ENCODE data around the gene COBL. TPM values are rescaled to one million over a fixed set of nuclear protein-coding genes. Genes with fewer than 3 reads are reported as not detected.

Gene COBL
- total and polyA plus RNA-seq, 2 of the 4 experiments (the other 2 are of a cell fraction) = under 0.01 TPM; not detected in 1

DNA sequence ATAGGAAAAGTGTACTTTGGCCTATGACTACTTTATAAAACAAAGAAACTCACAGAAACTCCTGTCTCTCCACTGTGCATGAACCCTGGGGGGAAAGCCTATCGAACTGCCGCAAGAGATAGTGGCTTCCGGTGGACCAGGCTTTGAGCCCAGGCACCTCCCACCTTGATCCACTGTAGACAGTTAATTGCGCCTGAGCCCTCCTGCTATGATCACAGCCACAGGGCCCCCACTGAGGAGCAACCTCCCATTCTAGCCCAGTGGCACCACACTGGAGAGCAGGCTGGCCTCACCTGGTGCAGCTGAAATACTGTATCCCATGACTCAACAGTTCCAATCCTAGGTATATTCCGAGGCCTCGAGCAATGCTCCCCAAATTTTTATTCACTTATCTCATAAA, 98.8 kb downstream of the COBL start:
- H4K5ac ChIP-seq (ENCODE audit: low read depth, low read length) = no peak overlapping the region
- no peaks in the 10 kb centered on the region for H3K27me3 ChIP-seq (ENCODE audit: control insufficient read depth, insufficient read depth, low read length)
- H2BK120ac ChIP-seq (ENCODE audit: low read depth, low read length) = no peak overlapping the region
- no peaks in the 10 kb centered on the region for H3K79me1 ChIP-seq (ENCODE audit: low read depth in 1 of 2, low read length in 2 of 2)
- no peaks in the 10 kb centered on the region for H3K36me3 ChIP-seq (ENCODE audit: control insufficient read depth, insufficient read depth, low read length)
- no peak for ATAC-seq (ENCODE audit: low read depth)
- no peak overlapping the region for H3K4ac ChIP-seq (ENCODE audit: low read depth, low read length)
- H3K9me3 ChIP-seq (ENCODE audit: control insufficient read depth, insufficient read depth, low read length) = no peaks in the 10 kb centered on the region
- no TSS peak for BruUV-seq (replicated peaks)
- intact Hi-C loops (cut with micrococcal nuclease) = no loop called here
- H3K23ac ChIP-seq (ENCODE audit: low read depth, low read length) = no peak overlapping the region
- no peak overlapping the region for H3K4me3 ChIP-seq (ENCODE audit: insufficient read depth, low read depth, low read length)
- no peak overlapping the region for H3K14ac ChIP-seq (replicated peaks; ENCODE audit: low read depth, low read length)
- 60% methylated on average over 1 of the region's 6 CpGs; no CpG with 5 or more reads in 1 of the 2 experiments for WGBS, 2 experiments (ENCODE audit: extremely low coverage in 2 of 2, insufficient read length in 1 of 2)
- H3K27ac ChIP-seq (ENCODE audit: insufficient read depth, low read length) = no peak overlapping the region
- ChIA-PET POLR2A (ENCODE audit: unreplicated experiment) (no interaction called here), CTCF (no interaction called here)
- no peak overlapping the region for H4K8ac ChIP-seq (ENCODE audit: low read depth in 2 of 2, low read length in 2 of 2)
- H3K56ac ChIP-seq (ENCODE audit: extremely low read depth, insufficient read depth, low read length) = no peak overlapping the region
- H3K9ac ChIP-seq (ENCODE audit: low read depth, low read length) = no peak overlapping the region
- no peak overlapping the region for H2AK5ac ChIP-seq (ENCODE audit: low read depth, low read length)
- no peak overlapping the region for H2BK5ac ChIP-seq (ENCODE audit: low read depth, low read length, poor library complexity, severe bottlenecking)
- H3K9me1 ChIP-seq (ENCODE audit: insufficient read depth, low read length) = no peaks in the 10 kb centered on the region
- DNase-seq = no peak
- H3K4me2 ChIP-seq (ENCODE audit: low read depth, low read length) = no peak overlapping the region
- dilution Hi-C loops (cut with HindIII; ENCODE audit: low sequenced_read_pairs, unreplicated experiment) = no loop called here
- no peak overlapping the region for H2AFZ ChIP-seq (replicated peaks; ENCODE audit: low read length, poor library complexity)
- in situ Hi-C loops (cut with MboI; ENCODE audit: low sequenced_read_pairs) = no loop called here
- TF ChIP-seq MXI1 (IDR thresholded peaks at IDR 0.05; ENCODE audit: borderline replicate concordance, low read depth, low read length) (no peak), BHLHE40 (IDR thresholded peaks at IDR 0.05; ENCODE audit: low read depth, low read length) (no peak), CHD1 (IDR thresholded peaks at IDR 0.05; ENCODE audit: low read depth, low read length) (no peak), RAD21 (IDR thresholded peaks at IDR 0.05; ENCODE audit: low read length) (no peak)
- TF ChIP-seq, protein P1, sequence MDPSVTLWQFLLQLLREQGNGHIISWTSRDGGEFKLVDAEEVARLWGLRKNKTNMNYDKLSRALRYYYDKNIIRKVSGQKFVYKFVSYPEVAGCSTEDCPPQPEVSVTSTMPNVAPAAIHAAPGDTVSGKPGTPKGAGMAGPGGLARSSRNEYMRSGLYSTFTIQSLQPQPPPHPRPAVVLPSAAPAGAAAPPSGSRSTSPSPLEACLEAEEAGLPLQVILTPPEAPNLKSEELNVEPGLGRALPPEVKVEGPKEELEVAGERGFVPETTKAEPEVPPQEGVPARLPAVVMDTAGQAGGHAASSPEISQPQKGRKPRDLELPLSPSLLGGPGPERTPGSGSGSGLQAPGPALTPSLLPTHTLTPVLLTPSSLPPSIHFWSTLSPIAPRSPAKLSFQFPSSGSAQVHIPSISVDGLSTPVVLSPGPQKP (IDR thresholded peaks at IDR 0.05; ENCODE audit: borderline replicate concordance, low read depth, low read length) = no peak
- H2BK20ac ChIP-seq (ENCODE audit: low read depth, low read length) = no peak overlapping the region
- no peaks in the 10 kb centered on the region for H4K20me1 ChIP-seq (ENCODE audit: insufficient read depth, low read length)
- H3K4me1 ChIP-seq (ENCODE audit: control insufficient read depth, insufficient read depth, low read length) = no peaks in the 10 kb centered on the region
- H4K91ac ChIP-seq (ENCODE audit: insufficient read depth, low read depth, low read length) = no peak overlapping the region
- no peak overlapping the region for H2AK9ac ChIP-seq (replicated peaks; ENCODE audit: low read depth, low read length, poor library complexity)
- H2BK15ac ChIP-seq (ENCODE audit: low read depth, low read length) = no peak overlapping the region
- H3K18ac ChIP-seq (ENCODE audit: low read depth, low read length) = no peak overlapping the region

All from IMR-90 (cell line).